Measurements from ENCODE around the gene CLECL1. TPM values are rescaled to one million over a fixed set of nuclear protein-coding genes. Genes with fewer than 3 reads are reported as not detected.

Gene CLECL1
- total and polyA plus RNA-seq, 2 of the 4 experiments (the other 2 are of a cell fraction), result not detected

DNA sequence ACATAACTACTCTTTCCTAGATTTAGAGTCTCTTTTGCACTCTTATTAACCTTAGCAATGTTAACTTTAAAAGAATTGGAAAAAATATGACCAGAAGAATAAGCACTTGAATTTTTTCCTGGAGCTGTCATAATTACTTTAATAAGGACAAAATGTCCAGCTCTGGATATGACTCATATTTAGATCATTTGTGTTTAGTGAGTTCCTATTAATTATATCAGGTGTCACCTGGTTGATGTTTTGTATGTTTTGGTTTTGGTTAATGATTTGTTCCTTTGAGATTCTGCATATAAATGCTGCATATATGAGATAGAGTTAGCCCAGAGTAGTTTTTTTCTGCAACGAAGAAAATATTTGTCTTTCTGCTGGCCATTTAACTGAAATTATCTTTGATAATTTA, 5.1 kb downstream of the CLECL1 start:
- H2BK5ac ChIP-seq (ENCODE audit: low read depth, low read length, poor library complexity, severe bottlenecking), result no peak overlapping the region
- H4K5ac ChIP-seq (ENCODE audit: low read depth, low read length), result no peak overlapping the region
- no peak for DNase-seq
- no peak overlapping the region for H3K14ac ChIP-seq (replicated peaks; ENCODE audit: low read depth, low read length)
- no peak overlapping the region for H4K91ac ChIP-seq (ENCODE audit: insufficient read depth, low read depth, low read length)
- H3K4me1 ChIP-seq (ENCODE audit: control insufficient read depth, insufficient read depth, low read length), result no peaks in the 10 kb centered on the region
- H3K9me1 ChIP-seq (ENCODE audit: insufficient read depth, low read length), result no peaks in the 10 kb centered on the region
- H2AK5ac ChIP-seq (ENCODE audit: low read depth, low read length), result no peak overlapping the region
- H2AFZ ChIP-seq (replicated peaks; ENCODE audit: low read length, poor library complexity), result no peak overlapping the region
- no peak overlapping the region for H2AK9ac ChIP-seq (replicated peaks; ENCODE audit: low read depth, low read length, poor library complexity)
- no peaks in the 10 kb centered on the region; the same call in none of the 2 replicates for H3K27me3 ChIP-seq (ENCODE audit: control insufficient read depth, insufficient read depth, low read length)
- dilution Hi-C loops (cut with HindIII; ENCODE audit: low sequenced_read_pairs, unreplicated experiment), result no loop called here
- no peak overlapping the region for H3K4ac ChIP-seq (ENCODE audit: low read depth, low read length)
- no peaks in the 10 kb centered on the region for H3K9me3 ChIP-seq (ENCODE audit: control insufficient read depth, insufficient read depth, low read length)
- H2BK15ac ChIP-seq (ENCODE audit: low read depth, low read length), result no peak overlapping the region
- TF ChIP-seq CEBPB (IDR thresholded peaks at IDR 0.05; ENCODE audit: low read depth, low read length) (no peak), MAZ (IDR thresholded peaks at IDR 0.05; ENCODE audit: borderline replicate concordance, low read depth, low read length) (no peak), CHD1 (IDR thresholded peaks at IDR 0.05; ENCODE audit: low read depth, low read length) (no peak), RCOR1 (IDR thresholded peaks at IDR 0.05; ENCODE audit: insufficient replicate concordance, low read length) (no peak), POLR2A (IDR thresholded peaks at IDR 0.05; ENCODE audit: low read depth, low read length) (no peak)
- TF ChIP-seq, protein P1, sequence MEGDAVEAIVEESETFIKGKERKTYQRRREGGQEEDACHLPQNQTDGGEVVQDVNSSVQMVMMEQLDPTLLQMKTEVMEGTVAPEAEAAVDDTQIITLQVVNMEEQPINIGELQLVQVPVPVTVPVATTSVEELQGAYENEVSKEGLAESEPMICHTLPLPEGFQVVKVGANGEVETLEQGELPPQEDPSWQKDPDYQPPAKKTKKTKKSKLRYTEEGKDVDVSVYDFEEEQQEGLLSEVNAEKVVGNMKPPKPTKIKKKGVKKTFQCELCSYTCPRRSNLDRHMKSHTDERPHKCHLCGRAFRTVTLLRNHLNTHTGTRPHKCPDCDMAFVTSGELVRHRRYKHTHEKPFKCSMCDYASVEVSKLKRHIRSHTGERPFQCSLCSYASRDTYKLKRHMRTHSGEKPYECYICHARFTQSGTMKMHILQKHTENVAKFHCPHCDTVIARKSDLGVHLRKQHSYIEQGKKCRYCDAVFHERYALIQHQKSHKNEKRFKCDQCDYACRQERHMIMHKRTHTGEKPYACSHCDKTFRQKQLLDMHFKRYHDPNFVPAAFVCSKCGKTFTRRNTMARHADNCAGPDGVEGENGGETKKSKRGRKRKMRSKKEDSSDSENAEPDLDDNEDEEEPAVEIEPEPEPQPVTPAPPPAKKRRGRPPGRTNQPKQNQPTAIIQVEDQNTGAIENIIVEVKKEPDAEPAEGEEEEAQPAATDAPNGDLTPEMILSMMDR (conservative IDR thresholded peaks at IDR 0.05; ENCODE audit: low read depth, low read length), result no peak
- H3K27ac ChIP-seq (ENCODE audit: insufficient read depth, low read length), result no peak overlapping the region
- H3K23ac ChIP-seq (ENCODE audit: low read depth, low read length), result no peak overlapping the region
- H3K9ac ChIP-seq (ENCODE audit: low read depth, low read length), result no peak overlapping the region
- intact Hi-C loops (cut with micrococcal nuclease), result no loop called here
- H3K79me1 ChIP-seq (ENCODE audit: low read depth in 1 of 2, low read length in 2 of 2), result no peaks in the 10 kb centered on the region
- CTCF ChIA-PET, result no interaction called here
- H3K36me3 ChIP-seq (ENCODE audit: control insufficient read depth, insufficient read depth, low read length), result no peaks in the 10 kb centered on the region
- in situ Hi-C loops (cut with MboI; ENCODE audit: low sequenced_read_pairs), result no loop called here
- no peak overlapping the region for H3K4me2 ChIP-seq (ENCODE audit: low read depth, low read length)
- BruUV-seq (replicated peaks), result no TSS peak
- H2BK20ac ChIP-seq (ENCODE audit: low read depth, low read length), result no peak overlapping the region
- POLR2A ChIA-PET (ENCODE audit: unreplicated experiment), result no interaction called here
- H3K18ac ChIP-seq (ENCODE audit: low read depth, low read length), result no peak overlapping the region
- no peak overlapping the region for H3K4me3 ChIP-seq (ENCODE audit: insufficient read depth, low read depth, low read length)
- H4K8ac ChIP-seq (ENCODE audit: low read depth in 2 of 2, low read length in 2 of 2), result no peak overlapping the region
- no peaks in the 10 kb centered on the region for H4K20me1 ChIP-seq (ENCODE audit: insufficient read depth, low read length)
- no peak for ATAC-seq (ENCODE audit: low read depth)
- no CpG with 5 or more reads among the region's 1 CpG for WGBS, 2 experiments (ENCODE audit: extremely low coverage in 2 of 2, insufficient read length in 1 of 2)
- H3K56ac ChIP-seq (ENCODE audit: extremely low read depth, insufficient read depth, low read length), result no peak overlapping the region
- no peak overlapping the region for H2BK120ac ChIP-seq (ENCODE audit: low read depth, low read length)
